Measurements from ENCODE around the gene RPLP2.

GRCh38 chr11:799641-800316, 10.0 kb upstream of the RPLP2 start:
- TF ChIP-seq CTCF (tag by site-specific recombination; IDR thresholded peaks at IDR 0.05) = no peak
- TF ChIP-seq ZNF624 (tag by site-specific recombination; IDR thresholded peaks at IDR 0.05) = no peak
- TF ChIP-seq ZBTB20 (tag by site-specific recombination; IDR thresholded peaks at IDR 0.05) = no peak
- TF ChIP-seq ZNF274 (IDR thresholded peaks at IDR 0.05; ENCODE audit: low read length) = no peak
- no peak for TF ChIP-seq ZNF274 (tag by site-specific recombination; IDR thresholded peaks at IDR 0.05; ENCODE audit: borderline replicate concordance)
- TF ChIP-seq PRDM10 (tag by site-specific recombination; IDR thresholded peaks at IDR 0.05) = no peak
- no peak for TF ChIP-seq ZSCAN18 (tag by site-specific recombination; IDR thresholded peaks at IDR 0.05)
- TF ChIP-seq ZNF677 (tag by site-specific recombination; IDR thresholded peaks at IDR 0.05) = no peak
- no peak for TF ChIP-seq ZBTB7A (tag by site-specific recombination; IDR thresholded peaks at IDR 0.05; ENCODE audit: low read depth)

All from HEK293 (cell line).